Heart right ventricle (tissue), 16 donors: ENCODE data around the gene RALGPS1. TPM values are rescaled to one million over a fixed set of nuclear protein-coding genes. Genes with fewer than 3 reads are reported as not detected.

Experiments
- ATAC-seq, 8 donors: fragments of 200-7000 bp; cut with Tn5 transposase; one replicate each; pipeline ENCODE4 v1.9.1; 2020; ENCODE audit warnings: mild to moderate bottlenecking in 8 of 8, moderate library complexity in 8 of 8, moderate number of reproducible peaks in 1 of 8
- DNase-seq, 2 donors: peaks; one replicate each; pipeline ENCODE4 v3.0.0-alpha.2; 2020
- H3K27ac ChIP-seq, 10 donors: fragments of 200-600 bp; sonication (generic) in 2 of 10; one replicate each; pipeline versions ENCODE4 v1.5.0 to v1.8.0; 2020 to 2022; ENCODE audit warnings: mild to moderate bottlenecking in 3 of 10
- H3K27me3 ChIP-seq, 7 donors: fragments of 200-600 bp; one replicate each; pipeline ENCODE4 v1.8.0; 2021 to 2022; ENCODE audit warnings: mild to moderate bottlenecking in 2 of 7
- H3K36me3 ChIP-seq, 9 donors: fragments of 200-600 bp; sonication (generic) in 1 of 9; one replicate each; pipeline versions ENCODE4 v1.5.0 to v1.8.0; 2020 to 2022; ENCODE audit warnings: mild to moderate bottlenecking in 2 of 9
- H3K4me1 ChIP-seq, 9 donors: fragments of 200-600 bp; sonication (generic) in 1 of 9; one replicate each; pipeline versions ENCODE4 v1.5.0 to v1.8.0; 2020 to 2022; ENCODE audit warnings: mild to moderate bottlenecking in 4 of 9
- H3K4me3 ChIP-seq, 10 donors: fragments of 200-600 bp; sonication (generic) in 2 of 10; one replicate each; pipeline versions ENCODE4 v1.5.0 to v1.8.0; 2020 to 2022; ENCODE audit warnings: mild to moderate bottlenecking in 7 of 10, moderate library complexity in 2 of 10
- H3K9me3 ChIP-seq, 11 donors: fragments of 200-600 bp in 10 of 11; sonication (generic) in 2 of 11; one replicate each; pipeline versions ENCODE4 v1.5.0 to v1.8.0; 2013 to 2022; ENCODE audit warnings: mild to moderate bottlenecking in 2 of 11, control low read depth in 1 of 11, moderate library complexity in 1 of 11
- WGBS, 2 donors: extraction: QIAGEN DNeasy Blood & Tissue Kit; methylation state at CpG; one replicate each; pipeline ENCODE4 v1.1.7; 2013; ENCODE audit warnings: inconsistent platforms in 1 of 2; 5-methylcytosine and 5-hydroxymethylcytosine counted together
- intact Hi-C, 10 donors: fragments of 100-400 bp; cut with DNase I; formaldehyde crosslinking; loops; one replicate each; pipeline versions ENCODE4 v1.11.1 to v1.14.2; 2022
- polyA plus RNA-seq, 2 donors: library from polyadenylated mRNA; stranded (reverse); fragments of 200-250 nt; gene quantifications; one replicate each; pipeline ENCODE4 v1.2.3, GENCODE V29; 2013
- total RNA-seq, 10 donors: library from RNA; stranded (reverse); fragmentation: NEBNext Ultra II Directional in 3 of 10; extraction: Animal tissue kit (Norgen Biotek cat#: 25700) in 3 of 10; gene quantifications; one replicate each; pipeline versions ENCODE4 v1.2.1 to v1.2.4, GENCODE V29; 2021 to 2023
- TF ChIP-seq, protein P1 (sequence below), 9 donors: fragments of 200-600 bp; sonication (generic) in 2 of 9; IDR thresholded peaks; one replicate each; pipeline versions ENCODE4 v1.5.0 to v1.8.0; 2021 to 2022; ENCODE audit warnings: antibody characterized with exemption in 9 of 9, mild to moderate bottlenecking in 5 of 9, moderate library complexity in 1 of 9
- donor health status: Arrhythmogenic right ventricular cardiomyopathy.
- donor health status: ischemic (EF 13 %, LVEDD 7.1; RV severe dilation, severe dysfunction).
- donor health status: healthy with polysubstance abuse.
- donor health status: DM: no; HTN: yes; CAD: no.
- donor health status: DM: no; HTN: no; CAD: no.
- donor health status: ischemic (EF 25% LVEDD 6.9; RV normal size, moderate dysfunction).
- donor health status: ischemic (EF 25% LVEDD 5.7; RV mildly dilated, moderate dysfunction).
- donor health status: healthy.
- donor health status: DM: yes; HTN: yes; CAD: no.
- donor health status: Ischemic cardiomyopathy.
- donor health status: ischemic (EF 35%, LVEDD 5.7; RV mildly dilated, moderate dysfunction).
- donor health status: nonischemic (EF 11% LVEDD 7.7; RV severe dilation, severe dysfunction).
- donor health status: DM: yes; HTN: yes; CAD: no.
- donor health status: PGD.
- donor health status: ischemic (EF 29% LVEDD 5.4; RV normal size, mild dysfunction).
- donor health status: nonischemic (EF 23%, LVEDD 6.1; RV moderate dilation, normal function).

RALGPS1 gene
- total and polyA plus RNA-seq, 12 donors = 4.2 to 25.0 (median 16.8) TPM

DNA sequence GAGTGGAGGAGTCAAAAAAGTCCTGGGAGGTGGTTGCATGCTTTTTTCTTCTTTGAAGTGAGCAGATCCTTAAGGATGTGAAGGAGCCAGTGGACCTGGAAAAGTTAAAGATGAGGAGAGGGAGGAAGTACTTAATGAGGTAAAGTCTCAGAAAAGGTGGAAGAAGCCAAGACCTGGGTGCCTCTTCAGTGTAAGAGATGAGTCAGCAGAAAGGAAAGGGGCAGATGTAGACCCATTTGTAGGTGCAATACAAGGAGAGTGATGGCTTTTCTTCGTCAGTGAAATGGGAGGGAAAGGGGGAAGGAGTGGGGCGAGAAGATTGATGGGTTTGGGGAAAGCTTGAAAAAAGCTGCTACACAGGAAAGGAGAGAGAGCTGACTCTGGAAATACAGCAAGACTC is 124.9 kb downstream of the RALGPS1 start:
- WGBS, 2 donors = 100% methylated on average over 2 of the region's 2 CpGs
- ATAC-seq (no peak), DNase-seq (no peak)
- TF ChIP-seq, protein P1, sequence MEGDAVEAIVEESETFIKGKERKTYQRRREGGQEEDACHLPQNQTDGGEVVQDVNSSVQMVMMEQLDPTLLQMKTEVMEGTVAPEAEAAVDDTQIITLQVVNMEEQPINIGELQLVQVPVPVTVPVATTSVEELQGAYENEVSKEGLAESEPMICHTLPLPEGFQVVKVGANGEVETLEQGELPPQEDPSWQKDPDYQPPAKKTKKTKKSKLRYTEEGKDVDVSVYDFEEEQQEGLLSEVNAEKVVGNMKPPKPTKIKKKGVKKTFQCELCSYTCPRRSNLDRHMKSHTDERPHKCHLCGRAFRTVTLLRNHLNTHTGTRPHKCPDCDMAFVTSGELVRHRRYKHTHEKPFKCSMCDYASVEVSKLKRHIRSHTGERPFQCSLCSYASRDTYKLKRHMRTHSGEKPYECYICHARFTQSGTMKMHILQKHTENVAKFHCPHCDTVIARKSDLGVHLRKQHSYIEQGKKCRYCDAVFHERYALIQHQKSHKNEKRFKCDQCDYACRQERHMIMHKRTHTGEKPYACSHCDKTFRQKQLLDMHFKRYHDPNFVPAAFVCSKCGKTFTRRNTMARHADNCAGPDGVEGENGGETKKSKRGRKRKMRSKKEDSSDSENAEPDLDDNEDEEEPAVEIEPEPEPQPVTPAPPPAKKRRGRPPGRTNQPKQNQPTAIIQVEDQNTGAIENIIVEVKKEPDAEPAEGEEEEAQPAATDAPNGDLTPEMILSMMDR (IDR thresholded peaks at IDR 0.05) = no peak
- Histone ChIP-seq H3K36me3 (no peaks in the 10 kb centered on the region), H3K27ac (no peak overlapping the region), H3K27me3 (no peaks in the 10 kb centered on the region), H3K4me1 (peaks cover 0 to 28% (median 22%) of the 10 kb centered on the region in 9 donors), H3K9me3 (no peaks in the 10 kb centered on the region), H3K4me3 (no peak overlapping the region)
- intact Hi-C loops = loop anchor here in 3 of 10 donors (5.0 to 10.0 kb wide), 3 partner anchors 55 to 85 kb away; partner anchors contain the start of gene ANGPTL2 (in 1 of the 3)

GRCh38 chr9:127045148-127045547 is 130.6 kb downstream of the RALGPS1 start:
- 99 to 100% methylated on average over 1 of the region's 1 CpG for WGBS, 2 donors
- intact Hi-C loops = no loop called here
- no peaks in the 10 kb centered on the region for H3K9me3 ChIP-seq
- no peak overlapping the region for H3K4me3 ChIP-seq
- no peak for ATAC-seq
- TF ChIP-seq, protein P1 (IDR thresholded peaks at IDR 0.05) = no peak
- H3K27me3 ChIP-seq = no peaks in the 10 kb centered on the region
- no peaks in the 10 kb centered on the region for H3K36me3 ChIP-seq
- H3K4me1 ChIP-seq = peaks cover 0 to 25% (median 21%) of the 10 kb centered on the region in 9 donors
- no peak overlapping the region for H3K27ac ChIP-seq
- no peak for DNase-seq

GRCh38 chr9:127047971-127048370 is 133.4 kb downstream of the RALGPS1 start:
- ATAC-seq (no peak), DNase-seq (no peak)
- WGBS, 2 donors = 96 to 99% methylated on average over 3 of the region's 3 CpGs
- intact Hi-C loops = no loop called here
- Histone ChIP-seq H3K27me3 (no peaks in the 10 kb centered on the region), H3K27ac (peak overlapping the region in 6 of 10 donors; percentile 16 to 72 (median 58)), H3K4me3 (no peak overlapping the region), H3K36me3 (no peaks in the 10 kb centered on the region), H3K9me3 (no peaks in the 10 kb centered on the region), H3K4me1 (peaks cover 5 to 53% (median 43%) of the 10 kb centered on the region in 9 donors)
- TF ChIP-seq, protein P1 (IDR thresholded peaks at IDR 0.05) = no peak

DNA sequence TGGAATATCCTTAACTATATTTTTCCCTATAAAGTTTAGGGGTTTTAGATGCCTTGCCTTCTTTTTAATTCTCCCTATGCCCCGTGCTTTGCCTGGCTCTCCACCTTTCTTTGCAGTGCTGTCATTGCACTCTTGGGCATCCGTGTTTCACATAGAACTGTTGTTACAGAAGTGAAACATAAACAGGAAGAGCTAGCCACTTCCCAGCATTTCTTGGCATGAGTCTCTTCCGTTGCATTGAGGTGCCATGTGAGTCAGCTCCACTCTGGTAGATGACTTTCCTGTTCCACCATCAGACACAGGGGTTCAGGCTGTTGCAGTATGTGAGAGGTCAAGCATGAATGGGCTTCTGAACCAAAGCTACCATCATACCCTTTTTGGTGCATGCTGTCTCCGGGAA is 134.5 kb downstream of the RALGPS1 start:
- DNase-seq = peak in 1 of 2 donors; percentile 68
- H3K4me3 ChIP-seq = peak overlapping the region in 5 of 10 donors; percentile 9 to 20 (median 16)
- peak; percentile 48 to 90 (median 80) for ATAC-seq
- no peaks in the 10 kb centered on the region for H3K27me3 ChIP-seq
- H3K4me1 ChIP-seq = peaks cover 15 to 64% (median 53%) of the 10 kb centered on the region in 9 donors
- intact Hi-C loops = no loop called here
- peak overlapping the region in 6 of 10 donors; percentile 47 to 72 (median 58) for H3K27ac ChIP-seq
- no peaks in the 10 kb centered on the region for H3K9me3 ChIP-seq
- 52 to 71% methylated on average over 4 of the region's 4 CpGs for WGBS, 2 donors
- H3K36me3 ChIP-seq = no peaks in the 10 kb centered on the region
- TF ChIP-seq, protein P1 (IDR thresholded peaks at IDR 0.05) = peak in 7 of 9 donors; percentile 31 to 68 (median 41)
